ENCODE measurements around the gene CLDN10. TPM values are rescaled to one million over a fixed set of nuclear protein-coding genes. Genes with fewer than 3 reads are reported as not detected.

CLDN10 gene
- total RNA-seq, 1 donor from 2014 or later, result 0.32 TPM

- Mint-ChIP-seq H3K4me3 (ENCODE audit: unreplicated experiment) (peak overlapping the region; percentile 12), H3K9me3 (ENCODE audit: unreplicated experiment) (peaks cover 3% of the 10 kb centered on the region), H3K27ac (ENCODE audit: unreplicated experiment) (peak overlapping the region; percentile 73), H3K4me1 (ENCODE audit: low read depth, unreplicated experiment) (peaks cover 8% of the 10 kb centered on the region), H3K36me3 (ENCODE audit: low read depth, unreplicated experiment) (peaks cover 4% of the 10 kb centered on the region), H3K27me3 (ENCODE audit: low read depth, unreplicated experiment) (peaks cover 37% of the 10 kb centered on the region)
- Histone ChIP-seq H2AFZ (ENCODE audit: low read depth, low read length) (no peak overlapping the region), H3K4me3 (ENCODE audit: insufficient read depth, low read depth, low read length) (no peak overlapping the region), H3K4me2 (ENCODE audit: low read length) (peak overlapping the region; percentile 73), H3K27me3 (ENCODE audit: insufficient read depth, low read length) (peaks cover 44% of the 10 kb centered on the region), H3K4me1 (ENCODE audit: insufficient read depth, low read length) (no peaks in the 10 kb centered on the region), H3K9ac (ENCODE audit: low read length) (no peak overlapping the region), H3K36me3 (ENCODE audit: insufficient read depth, low read length) (no peaks in the 10 kb centered on the region), H3K79me2 (ENCODE audit: insufficient read depth, low read length) (no peaks in the 10 kb centered on the region), H3K27ac (ENCODE audit: low read depth, low read length) (no peak overlapping the region), H4K20me1 (ENCODE audit: insufficient read depth, low read length) (no peaks in the 10 kb centered on the region), H3K9me3 (ENCODE audit: insufficient read depth, low read depth, low read length) (no peaks in the 10 kb centered on the region)
- TF ChIP-seq EZH2 (IDR thresholded peaks at IDR 0.05; ENCODE audit: insufficient read depth, low read length), result no peak
- no peak for TF ChIP-seq CTCF (IDR thresholded peaks at IDR 0.05; ENCODE audit: insufficient read depth, low read depth, low read length)
- DNase-seq (ENCODE audit: low read depth) (no peak), FAIRE-seq (no peak)
Measured at GRCh38 chr13:95552208-95552538, 347 bp upstream of the CLDN10 start.

GRCh38 chr13:95553581-95554385, 1.3 kb downstream of the CLDN10 start:
- Mint-ChIP-seq H3K4me3 (ENCODE audit: unreplicated experiment) (peak overlapping the region; percentile 68), H3K9me3 (ENCODE audit: unreplicated experiment) (peaks cover 3% of the 10 kb centered on the region), H3K27me3 (ENCODE audit: low read depth, unreplicated experiment) (peaks cover 38% of the 10 kb centered on the region), H3K27ac (ENCODE audit: unreplicated experiment) (no peak overlapping the region), H3K4me1 (ENCODE audit: low read depth, unreplicated experiment) (no peaks in the 10 kb centered on the region), H3K36me3 (ENCODE audit: low read depth, unreplicated experiment) (peaks cover 4% of the 10 kb centered on the region)
- no peak for TF ChIP-seq CTCF (IDR thresholded peaks at IDR 0.05; ENCODE audit: insufficient read depth, low read depth, low read length)
- no peak for TF ChIP-seq EZH2 (IDR thresholded peaks at IDR 0.05; ENCODE audit: insufficient read depth, low read length)
- H3K4me3 ChIP-seq (ENCODE audit: insufficient read depth, low read depth, low read length), result no peak overlapping the region
- no peaks in the 10 kb centered on the region for H3K79me2 ChIP-seq (ENCODE audit: insufficient read depth, low read length)
- H2AFZ ChIP-seq (ENCODE audit: low read depth, low read length), result peak overlapping the region; percentile 13
- peak overlapping the region; percentile 73 for H3K4me2 ChIP-seq (ENCODE audit: low read length)
- H3K36me3 ChIP-seq (ENCODE audit: insufficient read depth, low read length), result no peaks in the 10 kb centered on the region
- no peaks in the 10 kb centered on the region for H4K20me1 ChIP-seq (ENCODE audit: insufficient read depth, low read length)
- H3K9ac ChIP-seq (ENCODE audit: low read length), result no peak overlapping the region
- FAIRE-seq (no peak), DNase-seq (ENCODE audit: low read depth) (no peak)
- H3K27me3 ChIP-seq (ENCODE audit: insufficient read depth, low read length), result peaks cover 42% of the 10 kb centered on the region
- H3K27ac ChIP-seq (ENCODE audit: low read depth, low read length), result no peak overlapping the region
- no peaks in the 10 kb centered on the region for H3K4me1 ChIP-seq (ENCODE audit: insufficient read depth, low read length)
- no peaks in the 10 kb centered on the region for H3K9me3 ChIP-seq (ENCODE audit: insufficient read depth, low read depth, low read length)

- Mint-ChIP-seq H3K36me3 (ENCODE audit: low read depth, unreplicated experiment) (no peaks in the 10 kb centered on the region), H3K27ac (ENCODE audit: unreplicated experiment) (no peak overlapping the region), H3K4me1 (ENCODE audit: low read depth, unreplicated experiment) (no peaks in the 10 kb centered on the region), H3K27me3 (ENCODE audit: low read depth, unreplicated experiment) (peaks cover 22% of the 10 kb centered on the region), H3K9me3 (ENCODE audit: unreplicated experiment) (peaks cover 2% of the 10 kb centered on the region), H3K4me3 (ENCODE audit: unreplicated experiment) (no peak overlapping the region)
- DNase-seq (ENCODE audit: low read depth), result no peak
- Histone ChIP-seq H3K9ac (ENCODE audit: low read length) (no peak overlapping the region), H3K4me3 (ENCODE audit: insufficient read depth, low read depth, low read length) (no peak overlapping the region), H3K27ac (ENCODE audit: low read depth, low read length) (no peak overlapping the region), H3K9me3 (ENCODE audit: insufficient read depth, low read depth, low read length) (no peaks in the 10 kb centered on the region), H2AFZ (ENCODE audit: low read depth, low read length) (no peak overlapping the region), H3K79me2 (ENCODE audit: insufficient read depth, low read length) (no peaks in the 10 kb centered on the region), H4K20me1 (ENCODE audit: insufficient read depth, low read length) (no peaks in the 10 kb centered on the region), H3K4me2 (ENCODE audit: low read length) (no peak overlapping the region), H3K4me1 (ENCODE audit: insufficient read depth, low read length) (no peaks in the 10 kb centered on the region), H3K27me3 (ENCODE audit: insufficient read depth, low read length) (peaks cover 23% of the 10 kb centered on the region), H3K36me3 (ENCODE audit: insufficient read depth, low read length) (no peaks in the 10 kb centered on the region)
- TF ChIP-seq CTCF (IDR thresholded peaks at IDR 0.05; ENCODE audit: insufficient read depth, low read depth, low read length), result no peak
- TF ChIP-seq EZH2 (IDR thresholded peaks at IDR 0.05; ENCODE audit: insufficient read depth, low read length), result no peak
- no peak for FAIRE-seq
Measured at GRCh38 chr13:95557013-95557412, 4.5 kb downstream of the CLDN10 start.

Data from astrocyte (in vitro differentiated cells and primary cell).